ENCODE results near the gene CCDC178.

Gene CCDC178

DNA sequence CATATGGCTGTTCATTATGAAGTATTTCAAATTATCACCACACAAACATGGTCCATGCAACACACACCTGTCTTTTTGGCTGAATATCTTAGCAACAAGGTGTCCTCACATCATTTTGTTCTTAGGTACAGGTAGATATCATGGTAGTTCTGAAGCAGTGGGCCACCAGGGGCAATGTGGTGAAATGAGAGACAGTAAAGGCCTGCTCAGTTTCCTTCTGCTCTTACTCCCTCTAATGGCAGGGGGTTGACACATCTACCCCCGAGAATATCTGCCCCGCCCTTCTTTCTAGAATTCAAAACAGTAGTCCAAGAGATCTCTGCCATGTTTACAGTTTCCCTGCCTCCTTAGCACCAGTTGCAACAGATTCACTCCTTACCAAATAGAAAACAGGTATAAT, 520.7 kb downstream of the CCDC178 start:
- Histone ChIP-seq H3K27ac (ENCODE audit: low read depth, low read length) (no peak overlapping the region), H3K9me2 (replicated peaks; ENCODE audit: control insufficient read depth, low read length) (no peaks in the 10 kb centered on the region), H3K4me3 (ENCODE audit: low read length) (no peak overlapping the region), H3K4me2 (ENCODE audit: low read length) (0 out of 2 replicates have a peak overlapping the region, but pooled peaks have one; percentile 6), H4K20me1 (ENCODE audit: control insufficient read depth, insufficient read depth, low read depth, low read length) (no peaks in the 10 kb centered on the region), H3K79me2 (ENCODE audit: control insufficient read depth, low read length) (no peaks in the 10 kb centered on the region), H3K36me3 (ENCODE audit: control insufficient read depth, low read length) (no peaks in the 10 kb centered on the region), H3K4me1 (ENCODE audit: control insufficient read depth, low read length) (peaks cover 69% of the 10 kb centered on the region), H3K9me3 (ENCODE audit: control insufficient read depth, insufficient read depth, low read length) (no peaks in the 10 kb centered on the region), H3F3A (ENCODE audit: control insufficient read depth, insufficient read depth) (peaks cover 11% of the 10 kb centered on the region), H3K27me3 (ENCODE audit: control insufficient read depth, low read length) (no peaks in the 10 kb centered on the region)
- TF ChIP-seq, protein P1, sequence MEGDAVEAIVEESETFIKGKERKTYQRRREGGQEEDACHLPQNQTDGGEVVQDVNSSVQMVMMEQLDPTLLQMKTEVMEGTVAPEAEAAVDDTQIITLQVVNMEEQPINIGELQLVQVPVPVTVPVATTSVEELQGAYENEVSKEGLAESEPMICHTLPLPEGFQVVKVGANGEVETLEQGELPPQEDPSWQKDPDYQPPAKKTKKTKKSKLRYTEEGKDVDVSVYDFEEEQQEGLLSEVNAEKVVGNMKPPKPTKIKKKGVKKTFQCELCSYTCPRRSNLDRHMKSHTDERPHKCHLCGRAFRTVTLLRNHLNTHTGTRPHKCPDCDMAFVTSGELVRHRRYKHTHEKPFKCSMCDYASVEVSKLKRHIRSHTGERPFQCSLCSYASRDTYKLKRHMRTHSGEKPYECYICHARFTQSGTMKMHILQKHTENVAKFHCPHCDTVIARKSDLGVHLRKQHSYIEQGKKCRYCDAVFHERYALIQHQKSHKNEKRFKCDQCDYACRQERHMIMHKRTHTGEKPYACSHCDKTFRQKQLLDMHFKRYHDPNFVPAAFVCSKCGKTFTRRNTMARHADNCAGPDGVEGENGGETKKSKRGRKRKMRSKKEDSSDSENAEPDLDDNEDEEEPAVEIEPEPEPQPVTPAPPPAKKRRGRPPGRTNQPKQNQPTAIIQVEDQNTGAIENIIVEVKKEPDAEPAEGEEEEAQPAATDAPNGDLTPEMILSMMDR (IDR thresholded peaks at IDR 0.05; ENCODE audit: low read depth, low read length, poor library complexity, severe bottlenecking) = peak; percentile 85
- no peak for TF ChIP-seq EZH2phosphoT487 (IDR thresholded peaks at IDR 0.05; ENCODE audit: borderline replicate concordance, low read length)

DNA sequence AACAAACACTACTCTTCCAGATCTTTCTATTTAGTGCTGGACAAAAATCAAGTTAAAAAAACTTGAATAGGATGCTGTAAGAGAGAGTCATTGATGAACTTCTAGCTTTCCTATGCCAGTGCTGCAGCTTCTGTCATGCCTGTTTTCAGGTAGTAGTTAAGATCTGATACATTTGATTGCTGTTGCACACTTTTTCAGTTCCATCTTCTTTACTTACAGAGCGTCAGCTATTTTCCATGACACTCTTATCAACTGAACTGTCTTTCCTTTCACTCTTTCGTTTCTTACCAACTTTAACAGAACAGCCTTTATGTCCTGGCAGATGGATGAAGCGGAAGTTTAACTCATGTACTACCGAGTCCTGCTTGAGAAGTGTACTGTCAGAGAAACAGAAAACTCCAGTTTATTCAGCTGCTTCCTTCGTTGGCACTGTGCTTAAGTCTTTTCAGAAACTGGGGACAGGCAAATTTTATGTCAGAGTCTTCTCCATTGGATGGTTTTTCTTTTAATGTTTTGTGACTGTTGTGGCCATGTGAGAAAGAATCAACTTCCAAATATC, 521.8 kb downstream of the CCDC178 start:
- Histone ChIP-seq H3F3A (ENCODE audit: control insufficient read depth, insufficient read depth) (peaks cover 11% of the 10 kb centered on the region), H3K4me1 (ENCODE audit: control insufficient read depth, low read length) (peaks cover 60% of the 10 kb centered on the region), H4K20me1 (ENCODE audit: control insufficient read depth, insufficient read depth, low read depth, low read length) (no peaks in the 10 kb centered on the region), H3K36me3 (ENCODE audit: control insufficient read depth, low read length) (no peaks in the 10 kb centered on the region), H3K9me2 (replicated peaks; ENCODE audit: control insufficient read depth, low read length) (no peaks in the 10 kb centered on the region), H3K9me3 (ENCODE audit: control insufficient read depth, insufficient read depth, low read length) (no peaks in the 10 kb centered on the region), H3K27ac (ENCODE audit: low read depth, low read length) (no peak overlapping the region), H3K27me3 (ENCODE audit: control insufficient read depth, low read length) (no peaks in the 10 kb centered on the region), H3K4me3 (ENCODE audit: low read length) (no peak overlapping the region), H3K79me2 (ENCODE audit: control insufficient read depth, low read length) (no peaks in the 10 kb centered on the region), H3K4me2 (ENCODE audit: low read length) (peak overlapping the region; percentile 28)
- no peak for TF ChIP-seq EZH2phosphoT487 (IDR thresholded peaks at IDR 0.05; ENCODE audit: borderline replicate concordance, low read length)
- TF ChIP-seq, protein P1 (IDR thresholded peaks at IDR 0.05; ENCODE audit: low read depth, low read length, poor library complexity, severe bottlenecking) = no peak

DNA sequence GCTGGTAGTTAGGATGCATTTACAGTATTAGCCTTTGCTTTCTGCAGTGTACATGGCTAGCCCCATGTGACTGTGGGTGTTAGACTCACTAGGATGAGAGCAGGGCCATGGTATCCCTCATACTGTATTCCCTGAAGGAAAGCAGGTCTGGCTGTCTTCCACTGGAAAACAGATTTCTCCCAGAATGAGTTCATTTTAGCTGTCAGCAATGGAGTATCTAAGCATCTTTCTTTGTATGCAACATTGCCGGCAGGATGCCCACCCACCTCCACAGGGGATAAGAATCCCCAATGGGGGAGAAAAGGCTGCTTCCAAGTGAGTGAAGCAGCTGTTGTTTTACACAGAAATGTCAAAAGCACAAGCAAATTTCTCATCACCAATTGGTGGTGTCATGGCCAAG, 525.0 kb downstream of the CCDC178 start:
- Histone ChIP-seq H3K79me2 (ENCODE audit: control insufficient read depth, low read length) (no peaks in the 10 kb centered on the region), H3K9me3 (ENCODE audit: control insufficient read depth, insufficient read depth, low read length) (no peaks in the 10 kb centered on the region), H3K4me2 (ENCODE audit: low read length) (no peak overlapping the region), H3K4me3 (ENCODE audit: low read length) (no peak overlapping the region), H3K9me2 (replicated peaks; ENCODE audit: control insufficient read depth, low read length) (no peaks in the 10 kb centered on the region), H3K27me3 (ENCODE audit: control insufficient read depth, low read length) (no peaks in the 10 kb centered on the region), H3F3A (ENCODE audit: control insufficient read depth, insufficient read depth) (no peaks in the 10 kb centered on the region), H3K4me1 (ENCODE audit: control insufficient read depth, low read length) (peaks cover 44% of the 10 kb centered on the region), H3K36me3 (ENCODE audit: control insufficient read depth, low read length) (no peaks in the 10 kb centered on the region), H3K27ac (ENCODE audit: low read depth, low read length) (no peak overlapping the region), H4K20me1 (ENCODE audit: control insufficient read depth, insufficient read depth, low read depth, low read length) (no peaks in the 10 kb centered on the region)
- TF ChIP-seq, protein P1 (IDR thresholded peaks at IDR 0.05; ENCODE audit: low read depth, low read length, poor library complexity, severe bottlenecking) = no peak
- no peak for TF ChIP-seq EZH2phosphoT487 (IDR thresholded peaks at IDR 0.05; ENCODE audit: borderline replicate concordance, low read length)
